ENCODE data around the gene TTLL11. TPM values are rescaled to one million over a fixed set of nuclear protein-coding genes. Genes with fewer than 3 reads are reported as not detected.

TTLL11 gene
- total RNA-seq, 1 donor, result 1.0 TPM

- Histone ChIP-seq H3K4me1 (ENCODE audit: insufficient read depth, low read length) (no peaks in the 10 kb centered on the region), H3K9me3 (ENCODE audit: low read depth, low read length) (no peaks in the 10 kb centered on the region), H3K27me3 (ENCODE audit: insufficient read depth, low read length) (no peaks in the 10 kb centered on the region), H3K4me3 (ENCODE audit: low read length) (no peak overlapping the region)
These were observed 13.5 kb upstream of the TTLL11 start for GRCh38 chr9:122106576-122106975.

- Histone ChIP-seq H3K4me1 (ENCODE audit: insufficient read depth, low read length) (peaks cover 3% of the 10 kb centered on the region), H3K9me3 (ENCODE audit: low read depth, low read length) (no peaks in the 10 kb centered on the region), H3K27me3 (ENCODE audit: insufficient read depth, low read length) (no peaks in the 10 kb centered on the region), H3K4me3 (ENCODE audit: low read length) (no peak overlapping the region)
These were observed 10.9 kb upstream of the TTLL11 start for GRCh38 chr9:122103985-122104384.

- Histone ChIP-seq H3K9me3 (ENCODE audit: low read depth, low read length) (no peaks in the 10 kb centered on the region), H3K4me1 (ENCODE audit: insufficient read depth, low read length) (peaks cover 3% of the 10 kb centered on the region), H3K4me3 (ENCODE audit: low read length) (no peak overlapping the region), H3K27me3 (ENCODE audit: insufficient read depth, low read length) (no peaks in the 10 kb centered on the region)
These were observed 9.0 kb upstream of the TTLL11 start for GRCh38 chr9:122102156-122102555.

- peaks cover 3% of the 10 kb centered on the region for H3K4me1 ChIP-seq (ENCODE audit: insufficient read depth, low read length)
- no peaks in the 10 kb centered on the region for H3K9me3 ChIP-seq (ENCODE audit: low read depth, low read length)
- H3K4me3 ChIP-seq (ENCODE audit: low read length), result no peak overlapping the region
- H3K27me3 ChIP-seq (ENCODE audit: insufficient read depth, low read length), result no peaks in the 10 kb centered on the region
These were observed 7.6 kb upstream of the TTLL11 start for GRCh38 chr9:122100756-122101155.

- H3K9me3 ChIP-seq (ENCODE audit: low read depth, low read length), result no peaks in the 10 kb centered on the region
- H3K4me3 ChIP-seq (ENCODE audit: low read length), result no peak overlapping the region
- H3K4me1 ChIP-seq (ENCODE audit: insufficient read depth, low read length), result peaks cover 9% of the 10 kb centered on the region
These were observed 6.3 kb upstream of the TTLL11 start for GRCh38 chr9:122099271-122099869.

GRCh38 chr9:122097679-122098315, 4.7 kb upstream of the TTLL11 start:
- Histone ChIP-seq H3K9me3 (ENCODE audit: low read depth, low read length) (no peaks in the 10 kb centered on the region), H3K4me1 (ENCODE audit: insufficient read depth, low read length) (peaks cover 15% of the 10 kb centered on the region), H3K27me3 (ENCODE audit: insufficient read depth, low read length) (no peaks in the 10 kb centered on the region), H3K4me3 (ENCODE audit: low read length) (no peak overlapping the region)

More at GRCh38 chr9:122099271-122099869, 6.3 kb upstream of the TTLL11 start:
- H3K27me3 ChIP-seq (ENCODE audit: insufficient read depth, low read length), result no peaks in the 10 kb centered on the region

- no peak overlapping the region for H3K4me3 ChIP-seq (ENCODE audit: low read length)
- H3K9me3 ChIP-seq (ENCODE audit: low read depth, low read length), result no peaks in the 10 kb centered on the region
- H3K27me3 ChIP-seq (ENCODE audit: insufficient read depth, low read length), result no peaks in the 10 kb centered on the region
- H3K4me1 ChIP-seq (ENCODE audit: insufficient read depth, low read length), result peaks cover 25% of the 10 kb centered on the region
These were observed 3.7 kb upstream of the TTLL11 start for GRCh38 chr9:122096620-122097415.

- Histone ChIP-seq H3K27me3 (ENCODE audit: insufficient read depth, low read length) (no peaks in the 10 kb centered on the region), H3K4me1 (ENCODE audit: insufficient read depth, low read length) (peaks cover 34% of the 10 kb centered on the region), H3K9me3 (ENCODE audit: low read depth, low read length) (no peaks in the 10 kb centered on the region), H3K4me3 (ENCODE audit: low read length) (no peak overlapping the region)
These were observed 2.1 kb upstream of the TTLL11 start for GRCh38 chr9:122095010-122095767.

- Histone ChIP-seq H3K27me3 (ENCODE audit: insufficient read depth, low read length) (no peaks in the 10 kb centered on the region), H3K4me1 (ENCODE audit: insufficient read depth, low read length) (peaks cover 31% of the 10 kb centered on the region), H3K9me3 (ENCODE audit: low read depth, low read length) (no peaks in the 10 kb centered on the region), H3K4me3 (ENCODE audit: low read length) (peak overlapping the region; percentile 55)
These were observed 1.2 kb downstream of the TTLL11 start for GRCh38 chr9:122091682-122092592.

GRCh38 chr9:122090981-122091380, 2.1 kb downstream of the TTLL11 start:
- Histone ChIP-seq H3K9me3 (ENCODE audit: low read depth, low read length) (no peaks in the 10 kb centered on the region), H3K4me1 (ENCODE audit: insufficient read depth, low read length) (peaks cover 31% of the 10 kb centered on the region), H3K27me3 (ENCODE audit: insufficient read depth, low read length) (no peaks in the 10 kb centered on the region), H3K4me3 (ENCODE audit: low read length) (no peak overlapping the region)

GRCh38 chr9:122090287-122090883, 2.7 kb downstream of the TTLL11 start:
- no peaks in the 10 kb centered on the region for H3K27me3 ChIP-seq (ENCODE audit: insufficient read depth, low read length)
- H3K9me3 ChIP-seq (ENCODE audit: low read depth, low read length), result no peaks in the 10 kb centered on the region
- no peak overlapping the region for H3K4me3 ChIP-seq (ENCODE audit: low read length)
- H3K4me1 ChIP-seq (ENCODE audit: insufficient read depth, low read length), result peaks cover 30% of the 10 kb centered on the region

GRCh38 chr9:122088880-122089706, 4.0 kb downstream of the TTLL11 start:
- no peak overlapping the region for H3K4me3 ChIP-seq (ENCODE audit: low read length)
- no peaks in the 10 kb centered on the region for H3K9me3 ChIP-seq (ENCODE audit: low read depth, low read length)
- H3K27me3 ChIP-seq (ENCODE audit: insufficient read depth, low read length), result no peaks in the 10 kb centered on the region
- peaks cover 25% of the 10 kb centered on the region for H3K4me1 ChIP-seq (ENCODE audit: insufficient read depth, low read length)
